ENCODE data around the gene CAPZA1. TPM values are rescaled to one million over a fixed set of nuclear protein-coding genes. Genes with fewer than 3 reads are reported as not detected.

The CAPZA1 gene
- polyA plus RNA-seq, 10 donors, result 70.1 to 100.0 (median 87.6) TPM

DNA sequence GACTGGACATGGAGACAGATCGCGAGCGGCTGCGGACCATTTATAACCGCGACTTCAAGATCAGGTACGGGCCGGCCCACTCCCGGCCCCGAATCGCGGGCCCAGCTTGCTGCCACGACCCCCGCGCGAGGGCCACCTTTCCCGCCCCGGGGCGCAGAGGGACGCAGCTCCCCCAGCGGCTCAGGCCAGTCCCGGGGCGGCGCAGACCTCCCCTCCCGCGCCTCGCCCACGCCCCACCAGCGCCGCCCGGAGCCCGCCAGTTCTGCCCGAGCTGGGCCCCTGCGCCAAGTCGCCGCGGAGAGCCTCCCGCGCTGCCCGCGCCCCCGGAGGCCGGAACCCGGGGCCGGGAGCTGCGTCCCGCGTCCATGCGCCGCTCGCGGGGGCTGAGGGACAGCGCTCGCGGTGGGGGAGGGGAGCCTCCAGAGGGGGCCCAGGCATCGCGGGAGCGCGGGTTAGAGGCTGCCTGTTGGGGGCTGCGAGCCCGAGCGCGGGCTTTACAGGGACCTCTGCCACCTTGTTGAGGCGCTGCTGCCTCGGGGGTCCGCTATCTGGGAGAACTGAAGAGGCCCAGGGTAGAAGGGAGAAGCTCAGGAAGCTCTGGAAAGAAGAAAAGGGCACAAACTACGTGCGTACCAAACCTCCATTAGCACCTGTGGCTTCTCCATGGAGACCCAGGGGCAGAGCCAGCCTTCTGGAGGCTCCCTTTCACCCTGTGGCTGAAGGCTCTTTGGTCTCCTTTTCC is 55.5 kb downstream of the CAPZA1 start:
- DNase-seq, result peak; percentile 33 to 84 (median 68)

DNA sequence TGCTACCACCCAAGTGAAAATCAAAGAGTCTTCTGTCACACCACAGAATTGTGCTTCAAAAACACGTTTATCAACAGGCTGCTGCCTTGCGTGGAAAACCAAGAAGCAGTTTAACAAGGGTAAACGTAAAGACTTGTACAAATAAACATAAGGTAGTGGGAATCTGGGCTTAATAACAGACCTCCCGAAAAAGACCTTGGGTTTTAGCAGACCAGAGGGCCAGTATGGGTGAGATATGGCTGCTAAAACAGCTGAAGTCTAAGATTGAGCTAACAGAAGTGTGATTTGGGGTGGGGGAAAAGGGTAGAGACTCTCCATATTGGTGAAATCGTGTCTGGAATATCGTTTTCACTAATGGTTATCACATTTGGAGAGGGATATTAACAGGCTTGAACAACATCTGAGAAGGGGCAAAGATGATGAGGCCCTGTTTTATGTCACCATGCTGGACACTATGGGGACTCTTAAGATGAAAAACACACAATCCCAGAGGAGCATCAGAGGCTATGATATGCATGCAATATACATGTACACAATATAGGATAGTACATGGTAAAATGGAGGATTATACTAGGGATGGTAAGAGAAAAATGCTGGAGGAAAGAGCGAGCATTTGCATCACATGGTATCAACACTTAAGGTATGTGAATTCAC is 56.2 kb downstream of the CAPZA1 start:
- DNase-seq, result no peak

DNA sequence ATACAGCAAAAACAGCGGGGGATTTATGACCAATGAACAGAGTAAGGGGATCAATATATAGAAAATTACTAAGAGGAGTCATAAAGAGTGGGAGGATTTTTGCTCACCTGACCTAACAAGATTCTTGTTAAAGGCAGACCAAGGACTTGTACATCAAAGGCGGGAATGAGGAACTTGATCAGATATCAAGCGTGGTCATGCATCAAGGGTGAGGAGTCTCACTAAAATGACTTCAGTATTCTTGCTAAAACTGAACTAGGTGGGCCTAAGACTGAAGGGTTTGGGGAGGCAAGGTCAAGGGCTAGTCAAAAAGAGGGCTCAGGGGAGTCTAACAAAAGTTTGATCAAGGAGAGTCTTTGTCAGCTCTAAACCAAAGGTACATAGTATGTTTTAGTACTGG is 56.9 kb downstream of the CAPZA1 start:
- no peak for DNase-seq

DNA sequence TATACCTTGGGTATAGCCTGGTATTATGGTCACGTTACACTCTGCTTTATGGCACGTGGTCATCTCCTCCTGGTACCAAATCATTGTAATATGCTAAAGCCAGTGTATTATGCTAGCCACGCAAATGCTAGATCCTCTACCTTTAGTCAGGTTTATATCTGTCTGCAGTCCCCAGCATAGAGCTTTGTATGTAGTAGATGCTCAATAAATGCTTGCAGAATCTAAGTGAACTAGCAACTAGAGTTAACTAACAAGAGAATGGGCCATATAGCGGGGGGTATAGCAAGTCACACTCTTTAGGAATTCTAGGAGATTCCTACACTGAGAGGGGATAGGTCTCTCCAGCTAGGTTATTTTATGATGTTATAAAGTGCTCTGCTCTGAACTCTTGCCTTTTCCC is 57.9 kb downstream of the CAPZA1 start:
- no peak for DNase-seq

DNA sequence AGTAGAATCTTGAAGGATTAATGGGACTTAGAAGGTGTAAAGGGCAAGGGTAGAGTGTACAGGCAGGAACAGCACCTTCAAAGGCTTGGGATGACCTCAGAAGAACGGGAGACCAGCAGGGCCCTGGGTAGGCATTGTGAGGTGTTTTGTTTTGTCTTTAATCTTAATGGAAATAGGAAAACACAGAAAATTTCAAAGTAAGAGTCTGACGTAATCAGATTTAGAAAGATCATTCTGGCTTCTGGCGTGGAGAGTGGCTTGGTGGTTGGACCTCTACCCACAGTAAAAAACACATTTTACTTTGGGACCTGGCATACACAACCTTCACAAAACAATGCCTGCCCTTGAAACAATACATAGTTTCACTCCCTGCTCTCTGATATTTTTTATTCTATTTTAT is 59.0 kb downstream of the CAPZA1 start:
- no peak for DNase-seq

DNA sequence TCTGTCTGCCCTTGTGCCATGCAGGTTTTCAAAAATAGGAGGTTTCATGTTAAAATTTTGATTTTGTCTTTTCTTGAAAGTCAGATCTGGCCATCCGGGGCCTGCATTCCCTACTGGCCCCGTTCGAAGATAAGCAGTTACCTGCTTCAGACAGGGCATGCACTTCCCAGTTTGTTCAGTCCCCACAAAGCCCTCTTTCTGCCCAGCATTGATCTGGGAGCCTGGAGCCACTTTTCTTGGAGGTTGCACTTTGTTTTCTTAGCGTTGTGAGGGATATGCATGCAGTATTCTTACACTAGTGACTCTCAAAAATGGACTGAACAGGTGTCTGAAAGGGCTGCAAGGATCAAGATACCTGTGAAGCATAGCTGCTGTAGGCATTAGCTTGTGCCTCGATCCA is 66.3 kb downstream of the CAPZA1 start:
- no peak for DNase-seq

DNA sequence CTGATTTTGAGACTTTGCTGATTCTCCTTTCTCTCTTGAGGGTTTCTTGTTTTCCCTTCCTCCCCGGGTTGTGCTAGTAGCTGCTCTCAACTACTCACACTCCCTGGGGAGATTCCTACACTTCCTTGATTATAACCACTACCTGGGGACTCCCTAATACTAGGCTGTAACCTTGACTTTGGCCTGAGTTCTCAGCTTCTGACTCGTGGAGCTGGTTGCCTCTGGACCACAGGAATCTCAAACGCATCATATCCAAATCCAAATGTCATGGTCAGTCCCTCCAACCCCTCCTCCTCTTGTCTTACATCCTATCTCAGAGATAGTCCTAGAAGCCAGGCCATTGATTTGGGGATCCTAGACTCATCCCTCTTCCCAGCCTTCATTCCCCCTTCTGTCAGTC is 66.8 kb downstream of the CAPZA1 start:
- no peak for DNase-seq

DNA sequence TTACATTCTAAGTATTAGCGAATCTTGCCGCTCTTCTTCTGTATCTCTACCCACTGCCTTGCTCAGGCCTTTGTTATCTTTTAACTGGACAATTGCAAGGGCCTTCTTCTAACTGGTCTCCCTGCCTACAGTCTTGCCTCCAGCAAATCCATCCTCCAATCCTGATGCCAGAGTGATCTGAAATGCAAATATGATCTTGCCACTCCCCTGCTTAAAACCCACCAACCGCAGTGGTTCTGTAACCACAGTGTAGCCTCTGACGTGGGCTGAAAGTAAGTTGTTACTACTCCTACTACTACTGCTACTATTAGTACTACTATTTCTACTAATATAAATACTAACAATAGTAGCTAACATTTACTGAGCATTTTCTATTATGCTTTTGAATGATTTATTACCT is 67.2 kb downstream of the CAPZA1 start:
- DNase-seq, result no peak

DNA sequence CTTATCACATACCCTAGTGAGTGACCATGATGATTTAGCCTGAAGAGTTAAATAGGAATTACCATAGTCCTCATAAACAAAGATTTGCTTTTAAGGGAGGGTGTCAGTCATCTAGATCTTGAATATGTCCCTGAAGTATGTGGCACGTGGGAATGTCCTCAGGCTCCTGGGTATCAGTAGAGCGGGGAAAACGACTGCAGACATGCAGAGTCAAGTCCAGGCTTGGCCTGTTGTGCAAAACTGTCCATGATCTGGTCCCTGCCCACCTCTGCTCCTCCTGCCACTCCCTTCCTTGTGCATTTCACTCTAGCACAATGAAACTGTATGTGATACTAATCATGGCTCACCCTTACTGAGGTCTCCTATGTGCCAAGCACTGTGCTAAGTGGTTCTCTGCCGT is 67.7 kb downstream of the CAPZA1 start:
- no peak for DNase-seq

DNA sequence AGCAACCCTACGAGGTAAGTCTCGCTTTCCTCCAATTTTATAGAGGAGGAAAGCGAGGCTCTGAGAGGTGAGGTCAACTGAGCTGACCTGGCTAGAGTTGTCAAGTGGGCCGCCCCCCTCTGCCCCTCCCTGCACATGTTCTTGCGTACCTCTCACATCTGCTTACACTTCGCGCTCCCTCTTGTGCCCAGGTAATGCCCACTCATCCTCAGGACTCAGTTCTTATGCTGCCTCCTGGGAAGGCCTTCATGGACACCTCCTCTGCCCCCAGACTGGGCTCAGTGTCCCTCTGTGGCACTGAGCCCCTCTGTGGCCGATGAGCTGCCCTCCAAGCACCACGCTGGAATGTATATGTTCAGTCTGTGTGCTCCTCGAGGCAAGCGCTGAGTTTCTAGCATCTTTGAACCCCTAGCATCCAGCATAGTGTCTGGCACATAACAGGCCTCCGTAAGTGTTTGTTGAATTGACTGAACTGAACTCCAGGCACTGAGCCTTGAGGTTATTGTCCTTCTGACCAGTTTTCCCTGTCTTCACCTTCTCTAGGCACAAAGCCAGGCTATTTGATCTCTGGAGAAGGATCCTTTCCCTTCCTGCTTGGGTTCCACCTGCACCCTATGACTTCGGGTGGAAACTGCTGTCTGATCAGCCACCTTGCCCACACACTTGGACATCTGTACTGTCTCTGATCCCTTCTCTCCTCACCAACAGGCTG is 68.3 kb downstream of the CAPZA1 start:
- no peak for DNase-seq

DNA sequence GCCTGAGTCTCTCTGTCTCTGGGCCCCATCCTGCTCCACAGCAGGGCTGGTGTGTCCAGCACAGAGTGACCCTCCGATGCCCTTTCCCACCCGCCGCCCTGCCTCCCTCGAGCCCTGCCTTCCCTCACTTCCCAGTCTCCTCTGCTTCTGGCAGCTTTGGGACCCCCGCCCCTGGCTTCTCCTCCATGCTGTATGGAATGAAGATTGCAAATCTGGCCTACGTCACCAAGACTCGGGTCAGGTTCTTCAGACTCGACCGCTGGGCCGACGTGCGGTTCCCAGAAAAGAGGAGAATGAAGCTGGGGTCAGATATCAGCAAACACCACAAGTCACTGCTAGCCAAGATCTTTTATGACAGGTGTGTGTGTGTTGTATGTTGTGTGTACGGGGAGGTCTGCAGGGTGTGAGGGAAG is 69.2 kb downstream of the CAPZA1 start:
- peak in 2 of 3 donors; percentile 72 to 88 for DNase-seq

DNA sequence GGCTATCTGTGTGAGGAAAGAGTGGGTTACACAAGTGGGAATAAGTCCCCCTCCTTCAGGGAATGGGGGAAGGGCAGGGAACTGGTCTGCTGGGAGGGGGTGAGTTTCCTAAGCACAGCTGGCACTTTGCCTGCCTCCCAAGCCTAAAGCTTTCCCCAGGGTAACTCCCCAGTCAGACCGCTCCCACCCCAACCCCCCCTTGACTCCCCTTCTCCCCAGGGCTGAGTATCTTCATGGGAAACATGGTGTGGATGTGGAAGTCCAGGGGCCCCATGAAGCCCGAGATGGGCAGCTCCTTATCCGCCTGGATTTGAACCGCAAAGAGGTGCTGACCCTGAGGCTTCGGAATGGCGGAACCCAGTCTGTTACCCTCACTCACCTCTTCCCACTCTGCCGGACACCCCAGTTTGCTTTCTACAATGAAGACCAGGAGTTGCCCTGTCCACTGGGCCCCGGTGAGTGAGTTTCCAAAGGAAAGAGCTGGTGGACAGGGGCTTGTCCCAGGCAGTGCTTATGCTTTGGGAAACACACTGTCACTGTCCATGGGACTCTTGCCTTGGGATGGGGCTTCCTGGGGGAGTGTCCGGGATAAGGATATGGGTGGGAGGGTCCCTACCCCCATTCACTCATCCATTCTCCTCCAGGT is 69.7 kb downstream of the CAPZA1 start:
- no peak for DNase-seq

DNA sequence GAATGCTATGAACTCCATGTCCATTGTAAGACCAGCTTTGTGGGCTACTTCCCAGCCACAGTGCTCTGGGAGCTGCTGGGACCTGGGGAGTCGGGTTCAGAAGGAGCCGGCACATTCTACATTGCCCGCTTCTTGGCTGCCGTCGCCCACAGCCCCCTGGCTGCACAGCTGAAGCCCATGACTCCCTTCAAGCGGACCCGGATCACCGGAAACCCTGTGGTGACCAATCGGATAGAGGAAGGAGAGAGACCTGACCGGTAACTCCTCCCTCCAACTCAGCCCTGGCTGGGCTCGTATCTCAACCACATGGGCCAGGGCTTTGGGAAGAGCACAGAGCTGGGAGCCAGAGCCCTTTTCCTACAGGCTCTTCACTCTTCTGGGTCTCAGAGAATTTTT is 70.2 kb downstream of the CAPZA1 start:
- no peak for DNase-seq

DNA sequence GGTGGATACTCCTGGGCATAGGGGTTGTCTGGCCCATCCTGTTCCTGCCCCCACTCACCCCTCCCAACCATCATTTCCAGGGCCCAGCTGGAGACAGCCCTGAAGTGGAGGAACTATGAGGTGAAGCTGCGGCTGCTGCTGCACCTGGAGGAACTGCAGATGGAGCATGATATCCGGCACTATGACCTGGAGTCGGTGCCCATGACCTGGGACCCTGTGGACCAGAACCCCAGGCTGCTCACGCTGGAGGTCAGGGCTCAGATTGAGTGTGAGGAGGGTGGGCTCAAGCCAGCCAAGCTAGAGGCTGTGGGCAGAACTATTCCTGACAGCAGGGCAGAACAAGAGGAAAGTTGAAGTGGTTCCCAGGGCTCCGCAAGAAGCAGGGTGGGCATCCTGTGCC is 73.0 kb downstream of the CAPZA1 start:
- DNase-seq, result no peak

DNA sequence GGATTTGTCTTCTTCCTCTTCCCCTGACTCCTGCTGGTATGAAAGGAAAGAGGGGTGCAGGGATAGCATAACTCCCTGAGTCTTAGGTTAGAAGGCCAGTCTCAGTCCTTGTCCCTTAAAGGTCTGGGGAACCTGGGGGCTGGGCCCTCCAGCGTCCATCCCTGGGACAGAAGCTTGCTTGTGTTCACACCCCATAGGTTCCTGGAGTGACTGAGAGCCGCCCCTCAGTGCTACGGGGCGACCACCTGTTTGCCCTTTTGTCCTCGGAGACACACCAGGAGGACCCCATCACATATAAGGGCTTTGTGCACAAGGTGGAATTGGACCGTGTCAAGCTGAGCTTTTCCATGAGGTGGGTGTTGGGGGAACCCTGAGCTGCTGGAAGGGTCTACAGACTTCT is 74.2 kb downstream of the CAPZA1 start:
- DNase-seq, result no peak

DNA sequence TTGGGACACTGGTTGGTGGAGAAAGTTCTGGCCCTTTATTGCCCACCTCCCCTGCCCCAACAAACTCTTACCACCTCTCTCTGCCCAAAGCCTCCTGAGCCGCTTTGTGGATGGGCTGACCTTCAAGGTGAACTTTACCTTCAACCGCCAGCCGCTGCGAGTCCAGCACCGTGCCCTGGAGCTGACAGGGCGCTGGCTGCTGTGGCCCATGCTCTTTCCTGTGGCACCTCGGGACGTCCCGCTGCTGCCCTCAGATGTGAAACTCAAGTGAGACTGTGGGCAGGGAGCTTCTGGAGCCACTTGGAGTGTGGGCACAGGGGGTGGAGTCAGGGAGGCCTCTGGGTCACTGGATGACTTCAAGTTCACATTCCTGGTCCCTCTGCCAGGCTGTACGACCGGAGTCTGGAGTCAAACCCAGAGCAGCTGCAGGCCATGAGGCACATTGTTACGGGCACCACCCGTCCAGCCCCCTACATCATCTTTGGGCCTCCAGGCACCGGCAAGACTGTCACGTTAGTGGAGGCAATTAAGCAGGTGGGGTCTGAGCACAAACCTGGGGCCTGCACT is 74.8 kb downstream of the CAPZA1 start:
- DNase-seq, result no peak

DNA sequence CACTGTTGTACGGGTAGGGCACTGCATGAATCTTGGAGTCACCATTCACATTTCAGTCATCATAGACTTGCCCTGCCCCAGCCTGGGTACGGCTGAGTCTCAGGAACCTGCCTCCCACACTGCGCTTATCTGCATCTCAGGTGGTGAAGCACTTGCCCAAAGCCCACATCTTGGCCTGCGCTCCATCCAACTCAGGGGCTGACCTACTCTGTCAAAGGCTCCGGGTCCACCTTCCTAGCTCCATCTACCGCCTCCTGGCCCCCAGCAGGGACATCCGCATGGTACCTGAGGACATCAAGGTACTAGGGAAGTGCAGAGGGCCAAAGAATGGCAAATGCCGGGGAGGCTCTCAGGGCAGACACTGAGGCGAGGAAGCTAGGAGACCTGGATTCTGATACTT is 75.6 kb downstream of the CAPZA1 start:
- no peak for DNase-seq

DNA sequence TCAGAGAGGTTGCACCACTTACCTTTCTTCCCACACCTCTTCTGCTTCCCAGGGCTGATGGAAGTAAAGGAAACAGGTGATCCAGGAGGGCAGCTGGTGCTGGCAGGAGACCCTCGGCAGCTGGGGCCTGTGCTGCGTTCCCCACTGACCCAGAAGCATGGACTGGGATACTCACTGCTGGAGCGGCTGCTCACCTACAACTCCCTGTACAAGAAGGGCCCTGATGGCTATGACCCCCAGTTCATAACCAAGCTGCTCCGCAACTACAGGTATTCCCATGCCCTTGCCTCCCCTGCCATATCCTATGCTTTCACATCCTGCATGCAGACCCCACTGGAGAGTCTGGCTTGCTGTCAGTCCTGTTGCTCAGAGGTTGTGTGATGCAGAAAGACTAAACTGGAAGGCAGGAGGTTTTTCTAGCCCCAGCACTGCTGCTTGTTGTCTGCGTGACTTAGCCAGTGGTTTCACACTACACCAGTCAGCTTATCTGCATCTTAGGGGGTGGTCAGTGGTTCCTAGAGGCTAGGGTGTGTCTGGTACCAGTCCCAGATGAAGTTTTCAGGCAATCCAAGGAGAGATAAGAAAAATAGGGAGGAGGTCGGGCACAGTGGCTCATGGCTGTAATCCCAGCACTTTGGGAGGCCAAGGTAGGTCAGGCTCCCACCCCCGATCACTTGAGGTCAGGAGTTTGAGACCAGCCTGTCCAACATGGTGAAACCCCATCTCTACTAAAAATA is 77.1 kb downstream of the CAPZA1 start:
- no peak for DNase-seq

DNA sequence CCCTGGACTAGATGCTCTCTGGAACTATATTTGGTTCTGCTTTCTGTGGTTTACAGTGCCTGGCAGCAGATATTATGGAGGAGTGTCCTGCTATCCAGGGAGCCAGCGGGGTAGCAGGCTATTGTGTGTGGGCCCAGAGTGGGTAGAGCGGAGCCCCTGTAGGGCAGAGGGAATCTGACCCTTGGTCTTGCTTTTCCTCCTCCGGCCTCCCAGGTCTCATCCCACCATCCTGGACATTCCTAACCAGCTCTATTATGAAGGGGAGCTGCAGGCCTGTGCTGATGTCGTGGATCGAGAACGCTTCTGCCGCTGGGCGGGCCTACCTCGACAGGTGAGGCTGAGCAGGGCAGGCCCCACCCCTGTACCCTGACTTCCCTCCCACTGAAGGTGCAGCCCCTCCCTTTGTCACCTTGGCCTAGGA is 78.2 kb downstream of the CAPZA1 start:
- no peak for DNase-seq

DNA sequence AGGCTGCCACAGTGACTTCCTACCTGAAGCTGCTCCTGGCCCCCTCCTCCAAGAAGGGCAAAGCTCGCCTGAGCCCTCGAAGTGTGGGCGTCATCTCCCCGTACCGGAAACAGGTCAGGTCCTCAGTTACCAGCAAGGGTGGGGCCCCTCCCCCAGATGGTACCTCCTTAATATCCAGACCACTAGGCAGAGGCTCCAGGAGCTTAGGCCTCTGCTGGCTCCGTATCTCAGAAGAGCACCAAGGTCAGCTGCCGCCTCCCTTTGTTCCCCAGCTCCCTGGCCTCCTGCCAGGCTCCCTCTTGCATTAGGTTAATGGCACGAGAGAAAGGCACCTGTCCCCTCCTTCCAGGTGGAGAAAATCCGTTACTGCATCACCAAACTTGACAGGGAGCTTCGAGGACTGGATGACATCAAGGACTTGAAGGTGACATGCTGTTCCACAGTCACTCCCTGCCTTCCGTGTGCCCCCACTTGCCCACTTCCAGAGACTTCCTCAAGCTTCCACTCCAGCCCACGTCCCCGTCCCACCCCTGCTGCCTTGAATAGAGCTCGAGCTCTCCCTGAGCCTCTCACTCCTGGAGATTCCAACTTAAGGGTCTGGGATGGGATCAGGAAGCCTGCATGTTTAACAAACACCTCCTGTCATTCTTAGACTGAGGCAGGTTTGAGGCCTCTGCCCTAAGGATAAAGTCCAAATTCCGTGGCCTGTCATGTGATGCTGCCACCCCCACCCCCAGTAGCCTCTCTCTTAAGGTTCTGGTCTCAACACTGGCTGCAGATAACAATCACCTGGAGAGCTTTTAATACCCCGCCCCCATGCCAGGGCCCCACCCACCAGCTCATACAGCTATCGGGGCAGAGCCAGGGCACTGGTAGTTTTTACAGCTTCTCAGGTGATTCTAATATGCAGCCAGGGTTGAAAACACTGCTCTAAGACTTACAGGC is 79.0 kb downstream of the CAPZA1 start:
- DNase-seq, result no peak
